ENCODE data around the gene EDARADD.
"Not testable (repeated sequence)": the region's sequence is repeated elsewhere in the genome, so short reads cannot be mapped to it uniquely, and the experiment has no call there.

Gene EDARADD

GRCh38 chr1:236502972-236503639 lies 109.0 kb downstream of the EDARADD start:
- no peak for TF ChIP-seq CTCF (IDR thresholded peaks at IDR 0.05; ENCODE audit: low read length, missing control alignments)
- peak overlapping the region; percentile 21 for H3K4me3 ChIP-seq (replicated peaks; ENCODE audit: low read depth, low read length)
- DNase-seq (ENCODE audit: low read depth), result peak; percentile 85

GRCh38 chr1:236504338-236504737 lies 110.3 kb downstream of the EDARADD start:
- not testable (repeated sequence) for DNase-seq (ENCODE audit: low read depth); H3K4me3 ChIP-seq (replicated peaks; ENCODE audit: low read depth, low read length)

- H3K4me3 ChIP-seq (replicated peaks; ENCODE audit: low read depth, low read length), result no peak overlapping the region
- peak; percentile 84 for DNase-seq (ENCODE audit: low read depth)
- TF ChIP-seq CTCF (IDR thresholded peaks at IDR 0.05; ENCODE audit: low read length, missing control alignments), result no peak
Observed at GRCh38 chr1:236507022-236507700, 113.1 kb downstream of the EDARADD start.

- TF ChIP-seq CTCF (IDR thresholded peaks at IDR 0.05; ENCODE audit: low read length, missing control alignments), result no peak
- DNase-seq (ENCODE audit: low read depth), result no peak
- H3K4me3 ChIP-seq (replicated peaks; ENCODE audit: low read depth, low read length), result no peak overlapping the region
Observed at GRCh38 chr1:236508593-236509027, 114.5 kb downstream of the EDARADD start.

GRCh38 chr1:236509203-236509602 lies 115.1 kb downstream of the EDARADD start:
- no peak for TF ChIP-seq CTCF (IDR thresholded peaks at IDR 0.05; ENCODE audit: low read length, missing control alignments)
- no peak overlapping the region for H3K4me3 ChIP-seq (replicated peaks; ENCODE audit: low read depth, low read length)
- DNase-seq (ENCODE audit: low read depth), result no peak

GRCh38 chr1:236509647-236510401 lies 115.7 kb downstream of the EDARADD start:
- no peak for DNase-seq (ENCODE audit: low read depth)
- no peak for TF ChIP-seq CTCF (IDR thresholded peaks at IDR 0.05; ENCODE audit: low read length, missing control alignments)
- no peak overlapping the region for H3K4me3 ChIP-seq (replicated peaks; ENCODE audit: low read depth, low read length)

GRCh38 chr1:236511735-236512418 lies 117.8 kb downstream of the EDARADD start:
- TF ChIP-seq CTCF (IDR thresholded peaks at IDR 0.05; ENCODE audit: low read length, missing control alignments), result no peak
- no peak overlapping the region for H3K4me3 ChIP-seq (replicated peaks; ENCODE audit: low read depth, low read length)
- no peak for DNase-seq (ENCODE audit: low read depth)
